HepG2 (cell line): ENCODE results near the gene AADACL4. TPM values are rescaled to one million over a fixed set of nuclear protein-coding genes. Genes with fewer than 3 reads are reported as not detected.
A peak's percentile ranks its signal among the peaks of the same experiment; 100 is the strongest.

ENCODE experiments used
- ATAC-seq: fragments of 200-7000 bp; cut with Tn5 transposase; 3 replicates; pipeline ENCODE4 v1.9.1; 2020; ENCODE audit warnings: mild to moderate bottlenecking, moderate library complexity
- BruUV-seq: library from RNA; stranded (reverse); fragments of 400-500 nt; replicated peaks from 2 replicates; lab custom pipeline; 2021; lab: Mats Ljungman, UMichigan
- CTCF ChIA-PET: fragments of 300-600 bp; formaldehyde crosslinking; extraction: SDS; loops from one replicate; lab custom pipeline; 2021; ENCODE audit warnings: low total read pairs, inconsistent platforms, low intra/inter-chr PET ratio; lab: Yijun Ruan, JAX
- POLR2A ChIA-PET: fragments of 350-600 bp; sonication (Branson Sonifier 250); formaldehyde crosslinking; loops from one replicate; lab custom pipeline; 2020; ENCODE audit warnings: antibody characterized with exemption, inconsistent platforms; lab: Yijun Ruan, JAX
- DNase-seq: peaks from one replicate; pipeline ENCODE4 v3.0.0-alpha.2; 2015; ENCODE audit warnings: low spot score
- FAIRE-seq: peaks from 3 replicates; lab custom pipeline; 2011; peaks lifted over from hg19 to GRCh38; lab: Jason Lieb, UNC
- H2AFZ ChIP-seq: one replicate; pipeline ENCODE4 v1.6.1; 2011; ENCODE audit warnings: low read length, inconsistent platforms
- H3K27ac ChIP-seq: fragments of 300-600 bp; 3 replicates; pipeline ENCODE4 v1.8.0; 2011; ENCODE audit warnings: mixed run types, mild to moderate bottlenecking, mixed read lengths, low read length, inconsistent platforms; ENCODE audit not compliant: insufficient read depth; ENCODE audit errors: extremely low read length
- H3K27me3 ChIP-seq, 2 experiments: fragments of 200-600 bp in 1 of 2; 2 replicates in 1 of 2; 3 replicates in 1 of 2; pipeline versions ENCODE4 v1.6.0 to v1.8.0; 2011; ENCODE audit warnings: low read length in 2 of 2, mild to moderate bottlenecking in 2 of 2, moderate library complexity in 2 of 2, inconsistent platforms in 1 of 2; ENCODE audit not compliant: insufficient read depth in 2 of 2, control insufficient read depth in 1 of 2
- H3K36me3 ChIP-seq, 2 experiments: fragments of 200-600 bp in 1 of 2; replicated peaks in 1 of 2; 2 replicates in 1 of 2; 3 replicates in 1 of 2; pipeline versions ENCODE4 v1.5.1 to v1.8.0; 2011; ENCODE audit warnings: low read length in 2 of 2, inconsistent platforms in 1 of 2; ENCODE audit not compliant: insufficient read depth in 2 of 2, control insufficient read depth in 1 of 2
- H3K4me1 ChIP-seq: 2 replicates; pipeline ENCODE4 v1.5.1; 2012; ENCODE audit warnings: low read length, inconsistent platforms; ENCODE audit not compliant: insufficient read depth
- H3K4me2 ChIP-seq: 2 replicates; pipeline ENCODE4 v1.6.0; 2011; ENCODE audit warnings: low read depth, low read length, inconsistent platforms
- H3K4me3 ChIP-seq, 3 experiments: fragments of 200-600 bp in 1 of 3; sonication (generic), shearing (Covaris generic) in 1 of 3; replicated peaks in 1 of 3; 2 replicates each; pipeline ENCODE4 v1.5.1; 2011 to 2016; ENCODE audit warnings: low read length in 3 of 3, inconsistent platforms in 2 of 3, low read depth in 2 of 3, mild to moderate bottlenecking in 2 of 3, control low read depth in 1 of 3, mixed read lengths in 1 of 3; ENCODE audit not compliant: insufficient read depth in 1 of 3
- H3K79me2 ChIP-seq: one replicate; pipeline ENCODE4 v1.6.1; 2011; ENCODE audit warnings: low read length, inconsistent platforms; ENCODE audit not compliant: insufficient read depth
- H3K9ac ChIP-seq: 2 replicates; pipeline ENCODE4 v1.6.0; 2011; ENCODE audit warnings: mild to moderate bottlenecking, low read depth, low read length, inconsistent platforms; ENCODE audit not compliant: insufficient read depth
- H3K9me3 ChIP-seq: 2 replicates; pipeline ENCODE4 v1.5.1; 2012; ENCODE audit warnings: mild to moderate bottlenecking, low read length
- H4K20me1 ChIP-seq: 2 replicates; pipeline ENCODE4 v1.6.0; 2011; ENCODE audit warnings: inconsistent platforms, mild to moderate bottlenecking, low read length, moderate library complexity; ENCODE audit not compliant: insufficient read depth
- HDAC6 ChIP-seq: fragments of 200-600 bp; sonication (generic); IDR thresholded peaks from 2 replicates; pipeline ENCODE4 v1.7.0; 2017; ENCODE audit warnings: mild to moderate bottlenecking, antibody characterized with exemption, low read length, low read depth
- HMGXB4 ChIP-seq, 2 experiments: sonication (generic) in 1 of 2; formaldehyde crosslinking in 1 of 2; IDR thresholded peaks; 2 replicates each; pipeline versions ENCODE4 v1.4.0 to v1.6.1; 2018 to 2020; ENCODE audit warnings: missing genetic modification reagents in 2 of 2, borderline replicate concordance in 1 of 2, low read depth in 1 of 2, mild to moderate bottlenecking in 1 of 2, missing biosample characterization in 1 of 2
- HNRNPH1 ChIP-seq: fragments of 200-400 bp; formaldehyde crosslinking; optimal IDR thresholded peaks from 2 replicates; pipeline ENCODE3; 2017; ENCODE audit warnings: mild to moderate bottlenecking, low read depth, low read length
- JARID2 ChIP-seq: sonication (generic); formaldehyde crosslinking; IDR thresholded peaks from 2 replicates; pipeline ENCODE4 v1.8.1; 2023; ENCODE audit warnings: missing genetic modification reagents, inconsistent platforms; ENCODE audit not compliant: insufficient replicate concordance
- MATR3 ChIP-seq: sonication (generic); formaldehyde crosslinking; IDR thresholded peaks from 2 replicates; pipeline ENCODE4 v1.4.0; 2020; ENCODE audit warnings: missing genetic modification reagents
- MED1 ChIP-seq: sonication (generic); formaldehyde crosslinking; IDR thresholded peaks from 2 replicates; pipeline ENCODE4 v1.4.0; 2020; ENCODE audit warnings: missing genetic modification reagents
- POLR2G ChIP-seq: fragments of 200-400 bp; formaldehyde crosslinking; IDR thresholded peaks from 2 replicates; pipeline ENCODE4 v1.6.1; 2018; ENCODE audit warnings: mild to moderate bottlenecking, low read depth, low read length, moderate library complexity
- RARA ChIP-seq: IDR thresholded peaks from 2 replicates; pipeline ENCODE4 v1.6.1; 2016; ENCODE audit warnings: missing genetic modification reagents, missing compliant biosample characterization
- ZFY ChIP-seq: sonication (generic); formaldehyde crosslinking; IDR thresholded peaks from 2 replicates; pipeline ENCODE4 v1.4.0; 2020; ENCODE audit warnings: missing genetic modification reagents
- ZNF33B ChIP-seq: sonication (generic); formaldehyde crosslinking; IDR thresholded peaks from 2 replicates; pipeline ENCODE4 v1.5.1; 2020; ENCODE audit warnings: mild to moderate bottlenecking, missing genetic modification reagents
- ZNF430 ChIP-seq: sonication (generic); formaldehyde crosslinking; IDR thresholded peaks from 2 replicates; pipeline ENCODE4 v1.9.0; 2021; ENCODE audit warnings: mild to moderate bottlenecking, missing genetic modification reagents
- ZNF776 ChIP-seq: sonication (generic); formaldehyde crosslinking; IDR thresholded peaks from 2 replicates; pipeline ENCODE4 v1.4.0; 2020; ENCODE audit warnings: mild to moderate bottlenecking, missing genetic modification reagents
- WGBS: methylation state at CpG from one replicate; pipeline ENCODE4 v1.1.6; 2017; ENCODE audit warnings: low lambda C conversion rate; 5-methylcytosine and 5-hydroxymethylcytosine counted together
- in situ Hi-C: cut with HindIII; loops from 2 replicates; pipeline ENCODE4 v1.10.0; 2017; ENCODE audit warnings: low pct_unique_long_range_greater_than_20kb; ENCODE audit not compliant: extremely low pct_ligation_motif_present
- intact Hi-C: fragments of 100-400 bp; cut with micrococcal nuclease; formaldehyde crosslinking; loops from one replicate; pipeline ENCODE4 v1.10.0; 2022; ENCODE audit not compliant: unreplicated experiment
- polyA plus RNA-seq, 8 experiments: library from polyadenylated mRNA; depleted of rRNA in 3 of 8; stranded (reverse) in 7 of 8; unstranded in 1 of 8; fragments of >200 nt; fragmentation: Illumina TruSeq in 4 of 8; extraction: Trizol in 4 of 8; gene quantifications; 2 replicates each; pipeline versions ENCODE4 v1.2.1 to v1.2.3, GENCODE V29; 2011 to 2016; ENCODE audit warnings: low read depth in 4 of 8, missing spikeins in 1 of 8, mixed read lengths in 1 of 8; ENCODE audit not compliant: insufficient read depth in 1 of 8
- total RNA-seq, 5 experiments: library from RNA; depleted of rRNA; stranded (reverse); fragments of >200 nt; fragmentation: Illumina TruSeq; extraction: Trizol; gene quantifications; 2 replicates each; pipeline ENCODE4 v1.2.3, GENCODE V29; 2016; ENCODE audit warnings: low read depth in 1 of 5

AADACL4 gene
- total and polyA plus RNA-seq, 2 of the 13 experiments (the other 11 are each of a cell fraction or from before 2014, with no cell fraction given), result not detected

GRCh38 chr1:12617511-12617900 lies 26.4 kb upstream of the AADACL4 start:
- in situ Hi-C loops, result loop anchor here (5.0 kb wide), 2 partner anchors 65 to 90 kb away; no protein-coding TSS in a partner anchor
- Histone ChIP-seq H4K20me1 (peaks cover 8% of the 10 kb centered on the region), H3K4me3 (peak overlapping the region; percentile 91 to 97 (median 94)), H2AFZ (no peak overlapping the region), H3K36me3 (peaks cover 4 to 13% of the 10 kb centered on the region in 2 experiments; a peak in 4 of 5 replicates), H3K9ac (peak overlapping the region; percentile 97), H3K4me1 (peaks cover 60% of the 10 kb centered on the region), H3K4me2 (peak overlapping the region; percentile 87), H3K27me3 (peaks cover 0 to 3% of the 10 kb centered on the region in 2 experiments; a peak in 1 of 5 replicates), H3K79me2 (peaks cover 57% of the 10 kb centered on the region), H3K27ac (peak overlapping the region; percentile 94), H3K9me3 (no peaks in the 10 kb centered on the region)
- no TSS peak for BruUV-seq
- POLR2A ChIA-PET, result interaction anchor here (0.6 to 10.1 kb wide), 20 partner anchors 15 to 342 kb away, joined by 3 to 357 read pairs (median 14); no protein-coding TSS in a partner anchor
- CTCF ChIA-PET, result no interaction called here
- TF ChIP-seq HNRNPH1 (peak; percentile 10), JARID2 (CRISPR knock-in tag) (no peak), POLR2G (peak; percentile 10; the same call in 1 of the 2 replicates)
- DNase-seq, result peak; percentile 36
- FAIRE-seq, result no peak
- intact Hi-C loops, result loop anchor here (5.0 kb wide), 1 partner anchor 140 kb away; no protein-coding TSS in a partner anchor
- under 1% methylated on average over 13 of the region's 13 CpGs for WGBS
- ATAC-seq, result no peak

DNA sequence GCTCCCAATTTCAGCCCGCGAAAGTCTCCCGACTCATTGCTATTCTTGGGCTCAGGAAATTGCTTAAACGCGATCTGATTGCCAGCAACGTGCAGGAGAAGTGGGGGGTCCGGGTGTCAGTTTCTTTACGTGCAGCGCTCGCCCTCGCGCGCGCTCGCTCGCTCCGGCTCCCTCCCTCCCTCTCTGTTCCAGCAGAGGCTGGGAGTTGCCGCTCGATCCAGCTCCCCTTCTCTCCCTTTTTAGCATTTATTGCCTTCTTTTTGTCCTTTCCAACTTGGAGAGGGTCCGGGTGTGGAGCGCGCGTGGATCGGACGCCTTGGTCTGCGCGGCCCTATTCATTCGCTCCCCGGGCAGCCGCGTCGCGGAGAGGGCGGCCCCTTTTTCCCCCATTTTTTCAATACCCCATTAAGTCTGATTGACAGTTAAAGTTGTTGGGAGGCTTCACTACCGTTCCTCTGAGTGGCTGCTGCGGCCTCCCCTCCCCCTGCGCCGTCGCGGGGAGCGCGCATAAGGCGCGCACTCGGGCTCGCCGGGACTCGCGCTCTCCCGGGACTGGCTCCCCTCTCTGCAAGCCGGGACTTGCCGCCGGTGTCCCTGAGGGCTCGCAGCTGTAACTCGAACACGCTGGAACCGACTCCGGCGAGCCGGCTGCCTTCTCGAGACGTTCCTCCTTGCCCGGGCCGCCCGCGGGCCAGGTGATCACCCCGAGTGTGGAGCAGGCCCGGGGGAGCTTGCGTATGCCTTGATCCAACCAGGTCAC lies 25.8 kb upstream of the AADACL4 start, which contains the start of gene DHRS3:
Gene DHRS3, minus strand, starts transcription at position 310 of the 760 bp plus-strand sequence. CDS start 862 bp downstream, outside the sequence.
- intact Hi-C loops, result loop anchor here (1.0 to 5.0 kb wide), 3 partner anchors 90 to 303 kb away; no protein-coding TSS in a partner anchor
- Histone ChIP-seq H3K4me3 (peak within 1 kb of the TSS; percentile 91 to 97 (median 94)), H3K27ac (peak within 1 kb of the TSS; percentile 94), H3K36me3 (peaks cover 3 to 10% of the 10 kb centered on the region in 2 experiments; a peak in 4 of 5 replicates), H3K9me3 (no peaks in the 10 kb centered on the region), H3K79me2 (peaks cover 53% of the 10 kb centered on the region), H3K9ac (peak within 1 kb of the TSS; percentile 97), H3K4me2 (peak within 1 kb of the TSS; percentile 98), H3K4me1 (peaks cover 54% of the 10 kb centered on the region), H2AFZ (no peak within 1 kb of the TSS), H4K20me1 (peaks cover 5% of the 10 kb centered on the region), H3K27me3 (peaks cover 0 to 3% of the 10 kb centered on the region in 2 experiments; a peak in 1 of 5 replicates)
- ChIA-PET POLR2A (interaction anchor here (0.6 to 10.1 kb wide), 34 partner anchors 13 to 639 kb away, joined by 3 to 357 read pairs (median 6); no protein-coding TSS in a partner anchor), CTCF (interaction anchor here (1.5 to 3.2 kb wide), 3 partner anchors 17 to 342 kb away, joined by 6 to 56 read pairs (median 17); no protein-coding TSS in a partner anchor)
- FAIRE-seq, result peak; percentile 18
- peak; percentile 54 for ATAC-seq
- in situ Hi-C loops, result loop anchor here (5.0 kb wide), 2 partner anchors 66 to 91 kb away; no protein-coding TSS in a partner anchor
- peak; percentile 83 for DNase-seq
- no TSS peak for BruUV-seq
- WGBS, result under 1% methylated on average over 69 of the region's 69 CpGs
- peak; percentile 57 for TF ChIP-seq ZFY (CRISPR knock-in tag)
- TF ChIP-seq HDAC6, result no peak
- TF ChIP-seq MATR3 (CRISPR knock-in tag), result no peak
- peak; percentile 78 for TF ChIP-seq MED1 (CRISPR knock-in tag)
- peak; percentile 49 for TF ChIP-seq RARA (CRISPR knock-in tag)
- peak; percentile 17 to 45; a peak in 1 of 4 replicates for TF ChIP-seq HMGXB4 (CRISPR knock-in tag; IDR thresholded peaks at IDR 0.05; ENCODE audit: borderline replicate concordance in 1 of 2, low read depth in 1 of 2)
- 0 out of 2 replicates have a peak, but pooled peaks have one; percentile 21 for TF ChIP-seq ZNF776
- peak; percentile 0; the same call in 1 of the 2 replicates for TF ChIP-seq ZNF430 (CRISPR knock-in tag)
- TF ChIP-seq ZNF33B (CRISPR knock-in tag), result 0 out of 2 replicates have a peak, but pooled peaks have one; percentile 7
